Lung (tissue), 12 donors: ENCODE data around the gene GUCA2A. TPM values are rescaled to one million over a fixed set of nuclear protein-coding genes. Genes with fewer than 3 reads are reported as not detected.

Source experiments
- ATAC-seq: fragments of 200-7000 bp; cut with Tn5 transposase; one replicate; pipeline ENCODE4 v1.9.1; 2020; ENCODE audit warnings: moderate number of reproducible peaks; ENCODE audit not compliant: insufficient read depth, low FRiP score
- DNase-seq, 3 donors: peaks; one replicate each; pipeline ENCODE4 v3.0.0-alpha.2; 2013 to 2017
- H3K27ac ChIP-seq, 2 donors: one replicate each; pipeline ENCODE4 v1.5.1; 2013; ENCODE audit warnings: mild to moderate bottlenecking in 2 of 2, moderate library complexity in 2 of 2, control low read depth in 1 of 2, inconsistent platforms in 1 of 2, low read depth in 1 of 2, low read length in 1 of 2
- H3K27me3 ChIP-seq, 3 donors: one replicate each; pipeline ENCODE4 v1.5.1; 2013; ENCODE audit warnings: low read length in 2 of 3; ENCODE audit not compliant: control insufficient read depth in 3 of 3, insufficient read depth in 3 of 3
- H3K36me3 ChIP-seq, 4 donors: one replicate each; pipeline ENCODE4 v1.5.1; 2013; ENCODE audit warnings: low read length in 4 of 4, mild to moderate bottlenecking in 1 of 4, moderate library complexity in 1 of 4; ENCODE audit not compliant: control insufficient read depth in 4 of 4, insufficient read depth in 4 of 4
- H3K4me1 ChIP-seq, 5 donors: one replicate each; pipeline ENCODE4 v1.5.1; 2013; ENCODE audit warnings: low read length in 5 of 5, mild to moderate bottlenecking in 2 of 5, moderate library complexity in 1 of 5; ENCODE audit not compliant: control insufficient read depth in 5 of 5, insufficient read depth in 5 of 5
- H3K4me3 ChIP-seq: one replicate; pipeline ENCODE4 v1.5.1; 2013; ENCODE audit warnings: mild to moderate bottlenecking, control low read depth, moderate library complexity
- H3K9ac ChIP-seq, 2 donors: one replicate each; pipeline ENCODE4 v1.5.1; 2013; ENCODE audit warnings: low read length in 2 of 2, control low read depth in 1 of 2; ENCODE audit not compliant: insufficient read depth in 1 of 2
- H3K9me3 ChIP-seq, 4 donors: one replicate each; pipeline ENCODE4 v1.5.1; 2013; ENCODE audit warnings: low read length in 3 of 4, mild to moderate bottlenecking in 1 of 4, moderate library complexity in 1 of 4; ENCODE audit not compliant: control insufficient read depth in 4 of 4, insufficient read depth in 3 of 4
- CTCF ChIP-seq: IDR thresholded peaks from 2 replicates; pipeline ENCODE4 v1.5.1; 2012; ENCODE audit warnings: mild to moderate bottlenecking; ENCODE audit errors: control extremely low read depth, extremely low read depth
- WGBS, 2 donors: extraction: QIAGEN DNeasy Blood & Tissue Kit; methylation state at CpG; one replicate each; pipeline ENCODE4 v1.1.7; 2013; 5-methylcytosine and 5-hydroxymethylcytosine counted together
- polyA plus RNA-seq, 2 donors: library from polyadenylated mRNA; stranded (reverse); fragments of 200-250 nt; gene quantifications; one replicate each; pipeline ENCODE4 v1.2.1, GENCODE V29; 2013
- total RNA-seq, 2 donors: library from RNA; depleted of rRNA in 1 of 2; stranded (reverse); fragments of >200 nt in 1 of 2; gene quantifications; one replicate each; pipeline ENCODE4 v1.2.1, GENCODE V29; 2014 to 2021
- donor health status: control.
- donor health status: control.
- donor health status: Bipolar disorder and iron deficiency.
- donor health status: healthy.
- donor health status: DM: yes; HTN: yes; CAD: no.

The GUCA2A gene
- total and polyA plus RNA-seq, 4 donors, result 0.28 to 0.29 TPM; not detected in 2

GRCh38 chr1:42198251-42198650 is 33.7 kb upstream of the GUCA2A start:
- Histone ChIP-seq H3K36me3 (peaks cover 2 to 34% (median 20%) of the 10 kb centered on the region in 4 donors), H3K4me3 (no peak overlapping the region), H3K4me1 (peaks cover 0 to 2% (median 0%) of the 10 kb centered on the region in 5 donors), H3K9me3 (peaks cover 0 to 2% (median 0%) of the 10 kb centered on the region in 4 donors), H3K27me3 (no peaks in the 10 kb centered on the region), H3K27ac (no peak overlapping the region), H3K9ac (no peak overlapping the region)
- WGBS, 2 donors, result 90 to 94% methylated on average over 5 of the region's 5 CpGs
- DNase-seq, result no peak
- ATAC-seq, result no peak
- no peak for TF ChIP-seq CTCF

DNA sequence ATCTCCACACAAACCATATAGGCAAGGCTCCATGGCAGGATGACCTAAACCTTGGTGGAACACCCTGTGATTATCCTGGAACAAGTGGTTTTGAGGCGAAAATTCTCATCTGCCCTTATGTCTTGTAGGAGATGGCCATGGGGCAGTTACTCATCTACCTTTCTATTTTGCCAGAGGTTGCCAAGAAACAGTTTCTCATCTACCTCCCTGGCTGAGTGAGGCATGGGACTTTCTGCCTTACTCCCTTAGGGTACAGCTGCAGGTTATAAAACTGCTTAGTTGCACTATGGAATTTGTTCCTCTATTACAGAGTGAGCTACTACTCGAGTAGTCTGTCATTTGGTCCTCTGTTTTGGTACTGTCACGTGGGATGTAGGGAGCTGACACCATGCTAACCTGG is 31.3 kb upstream of the GUCA2A start:
- DNase-seq (no peak), ATAC-seq (no peak)
- Histone ChIP-seq H3K4me3 (no peak overlapping the region), H3K9me3 (no peaks in the 10 kb centered on the region), H3K36me3 (peaks cover 6 to 30% (median 17%) of the 10 kb centered on the region in 4 donors), H3K27ac (no peak overlapping the region), H3K27me3 (no peaks in the 10 kb centered on the region), H3K4me1 (peaks cover 0 to 2% (median 0%) of the 10 kb centered on the region in 5 donors), H3K9ac (no peak overlapping the region)
- WGBS, 2 donors, result 97 to 100% methylated on average over 3 of the region's 3 CpGs
- TF ChIP-seq CTCF, result no peak

- WGBS, 2 donors, result 90 to 91% methylated on average over 4 of the region's 4 CpGs
- Histone ChIP-seq H3K9ac (no peak overlapping the region), H3K36me3 (peaks cover 8 to 27% (median 20%) of the 10 kb centered on the region in 4 donors), H3K4me3 (no peak overlapping the region), H3K27me3 (no peaks in the 10 kb centered on the region), H3K9me3 (no peaks in the 10 kb centered on the region), H3K27ac (no peak overlapping the region), H3K4me1 (peaks cover 0 to 7% (median 2%) of the 10 kb centered on the region in 5 donors)
- DNase-seq (no peak), ATAC-seq (no peak)
- no peak for TF ChIP-seq CTCF
Measured at GRCh38 chr1:42192106-42192505, 27.6 kb upstream of the GUCA2A start.

- no peak overlapping the region for H3K27ac ChIP-seq
- H3K9me3 ChIP-seq, result no peaks in the 10 kb centered on the region
- no peaks in the 10 kb centered on the region for H3K27me3 ChIP-seq
- no peak overlapping the region for H3K9ac ChIP-seq
- WGBS, 2 donors, result 93 to 95% methylated on average over 8 of the region's 8 CpGs
- H3K36me3 ChIP-seq, result peaks cover 11 to 30% (median 24%) of the 10 kb centered on the region in 4 donors
- TF ChIP-seq CTCF, result no peak
- DNase-seq (no peak), ATAC-seq (no peak)
- no peak overlapping the region for H3K4me3 ChIP-seq
- H3K4me1 ChIP-seq, result peaks cover 0 to 7% (median 2%) of the 10 kb centered on the region in 5 donors
Measured at GRCh38 chr1:42191319-42191718, 26.8 kb upstream of the GUCA2A start.
